ENCODE data around the gene RELT. TPM values are rescaled to one million over a fixed set of nuclear protein-coding genes. Genes with fewer than 3 reads are reported as not detected.

RELT gene
- total RNA-seq: 10.4 TPM
- 9.9 TPM for polyA plus RNA-seq
- long read RNA-seq, donor 1: 0 reads
- long read RNA-seq, donor 2: 0 reads
- long read RNA-seq, donor 3, transcript RELT-201 (11 exons, 3,535 nt): major isoform, 5 of 5 reads
- long read RNA-seq, donor 3, partial matches to known transcripts: 0 of 5 reads
- long read RNA-seq, donor 3, other reads (novel, unspliced or antisense): 0 of 5 reads
- long read RNA-seq, donor 4, partial matches to known transcripts: 0 of 4 reads
- long read RNA-seq, donor 4, other reads (novel, unspliced or antisense): 0 of 4 reads
- long read RNA-seq, donor 5, partial matches to known transcripts: 11 of 14 reads
- long read RNA-seq, donor 5, other reads (novel, unspliced or antisense): 0 of 14 reads
- long read RNA-seq, donor 6, transcript RELT-201 (11 exons, 3,535 nt): major isoform, 5 of 5 reads
- long read RNA-seq, donor 6, partial matches to known transcripts: 0 of 5 reads
- long read RNA-seq, donor 6, other reads (novel, unspliced or antisense): 0 of 5 reads
- long read RNA-seq, donor 7: 0 reads
- long read RNA-seq, donor 8, partial matches to known transcripts: 0 of 1 reads
- long read RNA-seq, donor 8, other reads (novel, unspliced or antisense): 0 of 1 reads
- long read RNA-seq, donor 9, partial matches to known transcripts: 0 of 3 reads
- long read RNA-seq, donor 9, other reads (novel, unspliced or antisense): 0 of 3 reads
- long read RNA-seq, donor 10, partial matches to known transcripts: 0 of 1 reads
- long read RNA-seq, donor 10, other reads (novel, unspliced or antisense): 0 of 1 reads

- H3K4me1 ChIP-seq (ENCODE audit: control insufficient read depth in 2 of 2, insufficient read depth in 2 of 2, low read length in 2 of 2): peaks cover 11 to 51% of the 10 kb centered on the region in 2 donors
- H3K9me3 ChIP-seq (ENCODE audit: control insufficient read depth in 2 of 2, insufficient read depth in 1 of 2, low read length in 1 of 2): no peaks in the 10 kb centered on the region
- H3K36me3 ChIP-seq (ENCODE audit: control insufficient read depth in 2 of 2, insufficient read depth in 2 of 2, low read length in 1 of 2): no peaks in the 10 kb centered on the region
- peak in 8 of 9 donors; percentile 76 to 95 (median 90) for DNase-seq (ENCODE audit: low read depth in 6 of 9, low spot score in 9 of 9)
- H3K4me3 ChIP-seq (ENCODE audit: low read length in 2 of 2): peak within 1 kb of the TSS; percentile 45 to 70
- H3K27ac ChIP-seq (ENCODE audit: low read depth in 1 of 2, low read length in 1 of 2): peak within 1 kb of the TSS; percentile 65 to 70
- no peaks in the 10 kb centered on the region for H3K27me3 ChIP-seq (ENCODE audit: control insufficient read depth in 2 of 2, insufficient read depth in 1 of 2, low read length in 1 of 2)
- under 1% methylated on average over 96 of the region's 96 CpGs for WGBS
These were observed at the start of gene RELT for GRCh38 chr11:73376160-73376802. TSS of gene RELT (plus strand) at chr11:73376399. CDS start at chr11:73389137, 12,738 bp downstream.

GRCh38 chr11:73326929-73327811, 49.0 kb upstream of the RELT start:
- Histone ChIP-seq H3K27ac (ENCODE audit: low read depth in 1 of 2, low read length in 1 of 2) (no peak overlapping the region), H3K9me3 (ENCODE audit: control insufficient read depth in 2 of 2, insufficient read depth in 1 of 2, low read length in 1 of 2) (no peaks in the 10 kb centered on the region), H3K27me3 (ENCODE audit: control insufficient read depth in 2 of 2, insufficient read depth in 1 of 2, low read length in 1 of 2) (no peaks in the 10 kb centered on the region), H3K36me3 (ENCODE audit: control insufficient read depth in 2 of 2, insufficient read depth in 2 of 2, low read length in 1 of 2) (no peaks in the 10 kb centered on the region), H3K4me3 (ENCODE audit: low read length in 2 of 2) (no peak overlapping the region), H3K4me1 (ENCODE audit: control insufficient read depth in 2 of 2, insufficient read depth in 2 of 2, low read length in 2 of 2) (peaks cover 0 to 13% of the 10 kb centered on the region in 2 donors)
- DNase-seq (ENCODE audit: low read depth in 6 of 9, low spot score in 9 of 9): no peak
- WGBS: 77% methylated on average over 10 of the region's 10 CpGs

- H3K9me3 ChIP-seq (ENCODE audit: control insufficient read depth in 2 of 2, insufficient read depth in 1 of 2, low read length in 1 of 2): no peaks in the 10 kb centered on the region
- no peak overlapping the region for H3K27ac ChIP-seq (ENCODE audit: low read depth in 1 of 2, low read length in 1 of 2)
- no peak for DNase-seq (ENCODE audit: low read depth in 6 of 9, low spot score in 9 of 9)
- H3K4me3 ChIP-seq (ENCODE audit: low read length in 2 of 2): no peak overlapping the region
- no peaks in the 10 kb centered on the region for H3K36me3 ChIP-seq (ENCODE audit: control insufficient read depth in 2 of 2, insufficient read depth in 2 of 2, low read length in 1 of 2)
- H3K27me3 ChIP-seq (ENCODE audit: control insufficient read depth in 2 of 2, insufficient read depth in 1 of 2, low read length in 1 of 2): no peaks in the 10 kb centered on the region
- H3K4me1 ChIP-seq (ENCODE audit: control insufficient read depth in 2 of 2, insufficient read depth in 2 of 2, low read length in 2 of 2): peaks cover 0 to 6% of the 10 kb centered on the region in 2 donors
- WGBS: 82% methylated on average over 4 of the region's 4 CpGs
These were observed 48.3 kb upstream of the RELT start for GRCh38 chr11:73327812-73328364.

- Histone ChIP-seq H3K27me3 (ENCODE audit: control insufficient read depth in 2 of 2, insufficient read depth in 1 of 2, low read length in 1 of 2) (peaks cover 0 to 2% of the 10 kb centered on the region in 2 donors), H3K9me3 (ENCODE audit: control insufficient read depth in 2 of 2, insufficient read depth in 1 of 2, low read length in 1 of 2) (no peaks in the 10 kb centered on the region), H3K27ac (ENCODE audit: low read depth in 1 of 2, low read length in 1 of 2) (no peak overlapping the region), H3K4me1 (ENCODE audit: control insufficient read depth in 2 of 2, insufficient read depth in 2 of 2, low read length in 2 of 2) (peaks cover 0 to 10% of the 10 kb centered on the region in 2 donors), H3K36me3 (ENCODE audit: control insufficient read depth in 2 of 2, insufficient read depth in 2 of 2, low read length in 1 of 2) (no peaks in the 10 kb centered on the region), H3K4me3 (ENCODE audit: low read length in 2 of 2) (no peak overlapping the region)
- no peak for DNase-seq (ENCODE audit: low read depth in 6 of 9, low spot score in 9 of 9)
- 93% methylated on average over 3 of the region's 3 CpGs for WGBS
These were observed 45.6 kb upstream of the RELT start for GRCh38 chr11:73330569-73331093.

- 95% methylated on average over 4 of the region's 4 CpGs for WGBS
- no peaks in the 10 kb centered on the region for H3K9me3 ChIP-seq (ENCODE audit: control insufficient read depth in 2 of 2, insufficient read depth in 1 of 2, low read length in 1 of 2)
- no peak overlapping the region for H3K4me3 ChIP-seq (ENCODE audit: low read length in 2 of 2)
- H3K27me3 ChIP-seq (ENCODE audit: control insufficient read depth in 2 of 2, insufficient read depth in 1 of 2, low read length in 1 of 2): peaks cover 0 to 2% of the 10 kb centered on the region in 2 donors
- no peak overlapping the region for H3K27ac ChIP-seq (ENCODE audit: low read depth in 1 of 2, low read length in 1 of 2)
- peaks cover 0 to 10% of the 10 kb centered on the region in 2 donors for H3K4me1 ChIP-seq (ENCODE audit: control insufficient read depth in 2 of 2, insufficient read depth in 2 of 2, low read length in 2 of 2)
- H3K36me3 ChIP-seq (ENCODE audit: control insufficient read depth in 2 of 2, insufficient read depth in 2 of 2, low read length in 1 of 2): no peaks in the 10 kb centered on the region
- no peak for DNase-seq (ENCODE audit: low read depth in 6 of 9, low spot score in 9 of 9)
These were observed 44.9 kb upstream of the RELT start for GRCh38 chr11:73331138-73331916.

- Histone ChIP-seq H3K27ac (ENCODE audit: low read depth in 1 of 2, low read length in 1 of 2) (no peak overlapping the region), H3K4me1 (ENCODE audit: control insufficient read depth in 2 of 2, insufficient read depth in 2 of 2, low read length in 2 of 2) (peaks cover 0 to 10% of the 10 kb centered on the region in 2 donors), H3K27me3 (ENCODE audit: control insufficient read depth in 2 of 2, insufficient read depth in 1 of 2, low read length in 1 of 2) (peaks cover 0 to 6% of the 10 kb centered on the region in 2 donors), H3K36me3 (ENCODE audit: control insufficient read depth in 2 of 2, insufficient read depth in 2 of 2, low read length in 1 of 2) (no peaks in the 10 kb centered on the region), H3K4me3 (ENCODE audit: low read length in 2 of 2) (no peak overlapping the region), H3K9me3 (ENCODE audit: control insufficient read depth in 2 of 2, insufficient read depth in 1 of 2, low read length in 1 of 2) (no peaks in the 10 kb centered on the region)
- WGBS: 98% methylated on average over 11 of the region's 11 CpGs
- DNase-seq (ENCODE audit: low read depth in 6 of 9, low spot score in 9 of 9): no peak
These were observed 43.0 kb upstream of the RELT start for GRCh38 chr11:73333173-73333572.

GRCh38 chr11:73333640-73334383, 42.4 kb upstream of the RELT start:
- H3K9me3 ChIP-seq (ENCODE audit: control insufficient read depth in 2 of 2, insufficient read depth in 1 of 2, low read length in 1 of 2): no peaks in the 10 kb centered on the region
- H3K27ac ChIP-seq (ENCODE audit: low read depth in 1 of 2, low read length in 1 of 2): peak overlapping the region in 1 of 2 donors; percentile 2
- no peak for DNase-seq (ENCODE audit: low read depth in 6 of 9, low spot score in 9 of 9)
- WGBS: 96% methylated on average over 4 of the region's 4 CpGs
- peaks cover 0 to 6% of the 10 kb centered on the region in 2 donors for H3K27me3 ChIP-seq (ENCODE audit: control insufficient read depth in 2 of 2, insufficient read depth in 1 of 2, low read length in 1 of 2)
- peaks cover 0 to 10% of the 10 kb centered on the region in 2 donors for H3K4me1 ChIP-seq (ENCODE audit: control insufficient read depth in 2 of 2, insufficient read depth in 2 of 2, low read length in 2 of 2)
- no peaks in the 10 kb centered on the region for H3K36me3 ChIP-seq (ENCODE audit: control insufficient read depth in 2 of 2, insufficient read depth in 2 of 2, low read length in 1 of 2)
- H3K4me3 ChIP-seq (ENCODE audit: low read length in 2 of 2): no peak overlapping the region
